GM18907 (cell line): Measurements from ENCODE around the gene FOXL3.

Experiments used
- ATAC-seq: cut with Tn5 transposase; IDR thresholded peaks from one replicate; pipeline ENCODE4 v1.9.1; 2021; ENCODE audit warnings: mild to moderate bottlenecking, moderate library complexity; ENCODE audit not compliant: unreplicated experiment

FOXL3 gene

GRCh38 chr7:265998-266850 lies 23.7 kb upstream of the FOXL3 start:
- ATAC-seq, result no peak

- ATAC-seq, result no peak
These were observed 22.8 kb upstream of the FOXL3 start for GRCh38 chr7:266851-267840.

GRCh38 chr7:268991-269390 lies 21.0 kb upstream of the FOXL3 start:
- ATAC-seq, result no peak

GRCh38 chr7:269721-270120 lies 20.2 kb upstream of the FOXL3 start:
- ATAC-seq, result no peak

GRCh38 chr7:270351-270983 lies 19.5 kb upstream of the FOXL3 start:
- ATAC-seq, result no peak

GRCh38 chr7:271266-272107 lies 18.5 kb upstream of the FOXL3 start:
- ATAC-seq, result no peak

GRCh38 chr7:272108-272615 lies 17.8 kb upstream of the FOXL3 start:
- ATAC-seq, result no peak

- no peak for ATAC-seq
These were observed 17.3 kb upstream of the FOXL3 start for GRCh38 chr7:272631-273030.

- no peak for ATAC-seq
These were observed 16.6 kb upstream of the FOXL3 start for GRCh38 chr7:273327-273726.

GRCh38 chr7:274266-274665 lies 15.7 kb upstream of the FOXL3 start:
- no peak for ATAC-seq

- no peak for ATAC-seq
These were observed 13.6 kb upstream of the FOXL3 start for GRCh38 chr7:276230-276835.

- no peak for ATAC-seq
These were observed 12.7 kb upstream of the FOXL3 start for GRCh38 chr7:277228-277627.

- ATAC-seq, result no peak
These were observed 11.9 kb upstream of the FOXL3 start for GRCh38 chr7:278081-278480.

GRCh38 chr7:279821-280220 lies 10.1 kb upstream of the FOXL3 start:
- no peak for ATAC-seq

- ATAC-seq, result no peak
These were observed 9.5 kb upstream of the FOXL3 start for GRCh38 chr7:280461-280860.

- no peak for ATAC-seq
These were observed 8.3 kb upstream of the FOXL3 start for GRCh38 chr7:281637-282036.

GRCh38 chr7:282621-283020 lies 7.3 kb upstream of the FOXL3 start:
- no peak for ATAC-seq

GRCh38 chr7:284762-285722 lies 4.9 kb upstream of the FOXL3 start:
- ATAC-seq, result no peak

GRCh38 chr7:285731-286130 lies 4.2 kb upstream of the FOXL3 start:
- ATAC-seq, result no peak
